Stimulated activated naive CD4-positive, alpha-beta T cell treated with Interleukin-2 at 50 U/mL for 16 hours (primary cell): ENCODE data around the gene RAB40C.

ENCODE experiments used
- DNase-seq: peaks from one replicate; lab custom pipeline; 2025; lab: John Stamatoyannopoulos, UW

RAB40C gene

GRCh38 chr16:631808-632358 is 42.0 kb downstream of the RAB40C start:
- no peak for DNase-seq

DNA sequence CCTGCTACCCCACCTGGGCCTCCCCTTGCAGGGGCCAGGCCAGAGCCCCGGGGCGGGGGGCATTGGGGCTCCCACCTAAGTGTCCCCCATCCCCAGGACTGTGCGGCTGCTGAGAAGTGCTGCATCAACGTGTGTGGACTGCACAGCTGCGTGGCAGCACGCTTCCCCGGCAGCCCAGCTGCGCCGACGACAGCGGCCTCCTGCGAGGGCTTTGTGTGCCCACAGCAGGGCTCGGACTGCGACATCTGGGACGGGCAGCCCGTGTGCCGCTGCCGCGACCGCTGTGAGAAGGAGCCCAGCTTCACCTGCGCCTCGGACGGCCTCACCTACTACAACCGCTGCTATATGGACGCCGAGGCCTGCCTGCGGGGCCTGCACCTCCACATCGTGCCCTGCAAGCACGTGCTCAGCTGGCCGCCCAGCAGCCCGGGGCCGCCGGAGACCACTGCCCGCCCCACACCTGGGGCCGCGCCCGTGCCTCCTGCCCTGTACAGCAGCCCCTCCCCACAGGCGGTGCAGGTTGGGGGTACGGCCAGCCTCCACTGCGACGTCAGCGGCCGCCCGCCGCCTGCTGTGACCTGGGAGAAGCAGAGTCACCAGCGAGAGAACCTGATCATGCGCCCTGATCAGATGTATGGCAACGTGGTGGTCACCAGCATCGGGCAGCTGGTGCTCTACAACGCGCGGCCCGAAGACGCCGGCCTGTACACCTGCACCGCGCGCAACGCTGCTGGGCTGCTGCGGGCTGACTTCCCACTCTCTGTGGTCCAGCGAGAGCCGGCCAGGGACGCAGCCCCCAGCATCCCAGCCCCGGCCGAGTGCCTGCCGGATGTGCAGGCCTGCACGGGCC is 42.8 kb downstream of the RAB40C start:
- no peak for DNase-seq

- DNase-seq, result no peak
Observed at GRCh38 chr16:633336-634050, 43.6 kb downstream of the RAB40C start.

- DNase-seq, result no peak
Observed at GRCh38 chr16:634051-634670, 44.3 kb downstream of the RAB40C start.

- no peak for DNase-seq
Observed at GRCh38 chr16:634996-635395, 45.1 kb downstream of the RAB40C start.

DNA sequence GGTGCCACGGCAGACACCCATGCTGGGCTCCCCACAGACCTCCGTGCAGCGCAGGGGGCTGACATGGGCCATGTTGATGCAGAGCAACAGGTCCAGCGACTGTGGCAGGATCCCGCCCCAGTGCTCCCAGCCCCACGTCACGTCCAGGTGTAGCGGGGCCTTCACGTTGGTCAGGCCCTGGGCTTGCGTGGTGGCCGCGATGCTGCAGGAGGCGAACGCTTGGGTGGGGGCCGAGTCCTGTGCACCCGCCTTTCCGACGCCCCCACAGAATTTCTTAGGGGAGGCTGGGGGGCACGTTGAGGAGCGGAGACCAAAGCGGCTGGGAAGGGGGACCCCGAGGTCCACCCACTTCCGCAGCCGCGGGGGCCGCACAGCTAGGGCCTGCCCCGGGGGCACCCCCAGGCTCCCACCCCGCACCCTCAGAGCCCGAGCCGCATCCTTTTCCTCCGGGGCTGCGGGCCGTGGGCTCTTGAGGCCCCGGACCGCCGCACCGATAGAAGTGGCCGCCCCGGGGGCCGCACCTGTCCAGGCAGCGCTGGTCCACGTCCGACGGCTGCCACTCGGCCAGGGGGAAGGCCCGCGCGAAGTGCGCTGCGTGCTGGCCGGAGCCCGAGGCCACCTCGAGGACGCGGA is 45.8 kb downstream of the RAB40C start:
- no peak for DNase-seq

GRCh38 chr16:636206-637080 is 46.6 kb downstream of the RAB40C start, which contains the start of gene METTL26:
METTL26 (minus strand) TSS chr16:636305; CDS start chr16:636290, 15 bp downstream.
- DNase-seq, result peak; percentile 92

GRCh38 chr16:637081-638018 is 47.5 kb downstream of the RAB40C start:
- DNase-seq, result peak; percentile 90

GRCh38 chr16:638034-638543 is 48.2 kb downstream of the RAB40C start:
- no peak for DNase-seq

GRCh38 chr16:638836-639235 is 49.0 kb downstream of the RAB40C start:
- no peak for DNase-seq

- DNase-seq, result no peak
Observed at GRCh38 chr16:640614-641013, 50.7 kb downstream of the RAB40C start.

- peak; percentile 60 for DNase-seq
Observed at GRCh38 chr16:641326-642188, 51.7 kb downstream of the RAB40C start, which contains the start of gene MCRIP2. MCRIP2 (plus strand) TSS chr16:641828; CDS start chr16:641992, 164 bp downstream.

GRCh38 chr16:642189-643049 is 52.6 kb downstream of the RAB40C start:
- DNase-seq, result no peak

GRCh38 chr16:643050-643368 is 53.1 kb downstream of the RAB40C start:
- DNase-seq, result no peak

- no peak for DNase-seq
Observed at GRCh38 chr16:644556-644955, 54.7 kb downstream of the RAB40C start.

GRCh38 chr16:645852-646678 is 56.2 kb downstream of the RAB40C start:
- DNase-seq, result no peak

GRCh38 chr16:646679-647172 is 56.9 kb downstream of the RAB40C start:
- no peak for DNase-seq
